Hepatocyte (in vitro differentiated cells): ENCODE results near the gene QRICH2. TPM values are rescaled to one million over a fixed set of nuclear protein-coding genes. Genes with fewer than 3 reads are reported as not detected.
"Not testable (repeated sequence)": the region's sequence is repeated elsewhere in the genome, so short reads cannot be mapped to it uniquely, and the experiment has no call there.

ENCODE experiments used
- DNase-seq: peaks from one replicate; pipeline ENCODE4 v3.0.0-alpha.2; 2016; ENCODE audit warnings: low spot score
- H2AFZ ChIP-seq: fragments of 200-600 bp; sonication (generic); 2 replicates; pipeline ENCODE4 v1.6.0; 2016; ENCODE audit warnings: antibody characterized with exemption, mild to moderate bottlenecking
- H3K27ac ChIP-seq: fragments of 200-600 bp; sonication (generic); 2 replicates; pipeline ENCODE4 v1.5.1; 2016; ENCODE audit warnings: mild to moderate bottlenecking
- H3K27me3 ChIP-seq: fragments of 200-600 bp; sonication (generic); 2 replicates; pipeline ENCODE4 v1.6.1; 2016
- H3K36me3 ChIP-seq: fragments of 200-600 bp; sonication (generic); replicated peaks from 2 replicates; pipeline ENCODE4 v1.5.1; 2016; ENCODE audit warnings: low read depth; ENCODE audit not compliant: insufficient read depth
- H3K4me1 ChIP-seq: fragments of 200-600 bp; sonication (generic); 2 replicates; pipeline ENCODE4 v1.5.1; 2016; ENCODE audit warnings: mild to moderate bottlenecking, moderate library complexity; ENCODE audit not compliant: insufficient read depth
- H3K4me2 ChIP-seq: fragments of 200-600 bp; sonication (generic); 2 replicates; pipeline ENCODE4 v1.6.0; 2016
- H3K4me3 ChIP-seq: fragments of 200-600 bp; sonication (generic); 2 replicates; pipeline ENCODE4 v1.5.1; 2016; ENCODE audit warnings: mild to moderate bottlenecking
- H3K79me2 ChIP-seq: fragments of 200-600 bp; sonication (generic); 2 replicates; pipeline ENCODE4 v1.6.0; 2017; ENCODE audit warnings: mild to moderate bottlenecking
- H3K9me2 ChIP-seq: fragments of 200-600 bp; sonication (generic); replicated peaks from 2 replicates; pipeline ENCODE4 v1.6.0; 2017; ENCODE audit warnings: mild to moderate bottlenecking; ENCODE audit not compliant: insufficient read depth
- H3K9me3 ChIP-seq: fragments of 200-600 bp; sonication (generic); 2 replicates; pipeline ENCODE4 v1.5.1; 2016; ENCODE audit warnings: low read depth, mild to moderate bottlenecking
- H4K20me1 ChIP-seq: fragments of 200-600 bp; sonication (generic); 2 replicates; pipeline ENCODE4 v1.6.0; 2016; ENCODE audit warnings: mild to moderate bottlenecking; ENCODE audit not compliant: insufficient read depth, poor library complexity, severe bottlenecking
- CTCF ChIP-seq: fragments of 200-600 bp; sonication (generic); IDR thresholded peaks from 2 replicates; pipeline ENCODE4 v1.5.1; 2016; ENCODE audit warnings: antibody characterized with exemption, mild to moderate bottlenecking; ENCODE audit not compliant: poor library complexity
- EZH2 ChIP-seq: fragments of 200-600 bp; sonication (generic); IDR thresholded peaks from 2 replicates; pipeline ENCODE4 v1.6.1; 2016; ENCODE audit warnings: antibody characterized with exemption, mild to moderate bottlenecking, borderline replicate concordance
- EZH2phosphoT487 ChIP-seq: fragments of 200-600 bp; sonication (generic); IDR thresholded peaks from one replicate; pipeline ENCODE4 v1.6.1; 2018; ENCODE audit warnings: antibody characterized with exemption, mild to moderate bottlenecking, low read depth, moderate library complexity; ENCODE audit not compliant: unreplicated experiment, severe bottlenecking
- WGBS: methylation state at CpG from one replicate; pipeline ENCODE4 v1.1.6; 2016; ENCODE audit warnings: low lambda C conversion rate; ENCODE audit errors: missing lambda C conversion rate; 5-methylcytosine and 5-hydroxymethylcytosine counted together
- polyA plus RNA-seq: library from polyadenylated mRNA; unstranded; fragments of >200 nt; fragmentation: Nextera tagmentation; extraction: Ambion mirVana; gene quantifications from 2 replicates; pipeline ENCODE4 v1.2.1, GENCODE V29; 2016
- total RNA-seq: library from RNA; depleted of rRNA; stranded (reverse); fragments of >200 nt; gene quantifications from 2 replicates; pipeline ENCODE4 v1.2.3, GENCODE V29; 2014

The QRICH2 gene
- total and polyA plus RNA-seq, 2 experiments from 2014 or later = 2.3 to 2.8 TPM

GRCh38 chr17:76309461-76309860 is 1.4 kb upstream of the QRICH2 start:
- H3K27ac ChIP-seq = no peak overlapping the region
- H3K9me3 ChIP-seq = no peaks in the 10 kb centered on the region
- 94% methylated on average over 4 of the region's 4 CpGs for WGBS
- H3K4me3 ChIP-seq = no peak overlapping the region
- no peaks in the 10 kb centered on the region for H3K4me1 ChIP-seq
- no peaks in the 10 kb centered on the region for H3K27me3 ChIP-seq
- H3K9me2 ChIP-seq = no peaks in the 10 kb centered on the region
- no peak overlapping the region for H2AFZ ChIP-seq
- H3K36me3 ChIP-seq = no peaks in the 10 kb centered on the region
- H3K4me2 ChIP-seq = no peak overlapping the region
- no peak for DNase-seq
- H3K79me2 ChIP-seq = no peaks in the 10 kb centered on the region
- no peaks in the 10 kb centered on the region for H4K20me1 ChIP-seq
- TF ChIP-seq EZH2 (no peak), EZH2phosphoT487 (no peak), CTCF (no peak)

GRCh38 chr17:76307299-76307965 is 644 bp downstream of the QRICH2 start:
- H3K27ac ChIP-seq = no peak overlapping the region
- H3K9me2 ChIP-seq = no peaks in the 10 kb centered on the region
- H3K27me3 ChIP-seq = no peaks in the 10 kb centered on the region
- H3K79me2 ChIP-seq = no peaks in the 10 kb centered on the region
- no peaks in the 10 kb centered on the region for H3K9me3 ChIP-seq
- WGBS = 98% methylated on average over 42 of the region's 58 CpGs
- no peak overlapping the region for H2AFZ ChIP-seq
- no peaks in the 10 kb centered on the region for H3K36me3 ChIP-seq
- H4K20me1 ChIP-seq = no peaks in the 10 kb centered on the region
- no peaks in the 10 kb centered on the region for H3K4me1 ChIP-seq
- H3K4me3 ChIP-seq = no peak overlapping the region
- TF ChIP-seq CTCF (no peak), EZH2phosphoT487 (no peak), EZH2 (no peak)
- DNase-seq = no peak
- no peak overlapping the region for H3K4me2 ChIP-seq

GRCh38 chr17:76305135-76305454 is 3.0 kb downstream of the QRICH2 start:
- H3K9me3 ChIP-seq, H3K27me3 ChIP-seq, H3K4me3 ChIP-seq, H3K9me2 ChIP-seq, H2AFZ ChIP-seq, H3K4me2 ChIP-seq, H3K4me1 ChIP-seq, H3K79me2 ChIP-seq, H3K27ac ChIP-seq, H4K20me1 ChIP-seq, DNase-seq, H3K36me3 ChIP-seq: not testable (repeated sequence)
- 93% methylated on average over 3 of the region's 3 CpGs for WGBS

- Histone ChIP-seq H4K20me1 (no peaks in the 10 kb centered on the region), H3K36me3 (no peaks in the 10 kb centered on the region), H3K9me2 (no peaks in the 10 kb centered on the region), H3K27me3 (no peaks in the 10 kb centered on the region), H3K4me2 (no peak overlapping the region), H3K4me3 (no peak overlapping the region), H2AFZ (no peak overlapping the region), H3K79me2 (no peaks in the 10 kb centered on the region), H3K27ac (no peak overlapping the region), H3K4me1 (no peaks in the 10 kb centered on the region), H3K9me3 (no peaks in the 10 kb centered on the region)
- 88% methylated on average over 17 of the region's 17 CpGs for WGBS
- no peak for DNase-seq
- no peak for TF ChIP-seq EZH2phosphoT487
- TF ChIP-seq EZH2 = no peak
- no peak for TF ChIP-seq CTCF
Measured at GRCh38 chr17:76304226-76305134, 3.6 kb downstream of the QRICH2 start.
